Measurements from ENCODE around the gene KIAA2012. TPM values are rescaled to one million over a fixed set of nuclear protein-coding genes. Genes with fewer than 3 reads are reported as not detected.

KIAA2012 gene
- total and polyA plus RNA-seq, 2 of the 4 experiments (the other 2 are of a cell fraction): under 0.01 to 0.09 TPM

DNA sequence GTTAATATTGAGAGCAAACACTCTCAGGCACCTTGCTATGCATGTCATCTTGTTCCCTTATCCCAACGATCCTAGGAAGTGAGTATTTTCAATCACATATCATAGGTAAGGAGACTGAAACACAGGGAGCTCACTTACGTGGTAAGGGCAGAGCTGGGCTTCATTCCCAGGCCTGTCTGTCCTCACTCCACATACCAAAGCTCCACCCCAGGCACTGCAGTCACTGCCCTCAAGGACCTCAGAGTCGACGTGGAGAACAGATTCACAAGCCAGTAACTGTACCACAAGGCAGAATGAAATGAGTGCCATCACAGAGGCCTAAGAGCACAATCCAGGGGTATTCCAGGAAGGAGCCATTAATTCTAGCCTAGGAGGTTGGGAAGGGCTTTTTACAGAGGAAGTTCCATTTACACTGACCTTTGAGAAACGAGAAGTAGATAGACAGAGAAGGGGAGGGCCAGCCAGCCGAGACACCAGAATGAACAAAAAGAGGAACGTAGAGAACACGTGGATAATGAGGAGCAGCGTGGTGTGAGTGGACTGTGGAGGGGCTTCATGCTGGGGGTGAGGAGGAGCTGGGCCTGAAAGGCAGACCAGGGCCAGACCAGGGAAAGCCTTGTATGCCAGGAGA, 48.6 kb downstream of the KIAA2012 start:
- Histone ChIP-seq H3K56ac (ENCODE audit: extremely low read depth, insufficient read depth, low read length) (no peak overlapping the region), H3K9ac (ENCODE audit: low read depth, low read length) (no peak overlapping the region), H4K91ac (ENCODE audit: insufficient read depth, low read depth, low read length) (peak overlapping the region; percentile 70), H3K4me3 (ENCODE audit: insufficient read depth, low read depth, low read length) (no peak overlapping the region), H3K4me1 (ENCODE audit: control insufficient read depth, insufficient read depth, low read length) (peaks cover 15% of the 10 kb centered on the region), H4K5ac (ENCODE audit: low read depth, low read length) (peak overlapping the region; percentile 64), H3K18ac (ENCODE audit: low read depth, low read length) (peak overlapping the region; percentile 48), H2BK15ac (ENCODE audit: low read depth, low read length) (peak overlapping the region; percentile 10; the same call in 1 of the 3 replicates), H2AK5ac (ENCODE audit: low read depth, low read length) (peak overlapping the region; percentile 94; the same call in 1 of the 2 replicates), H3K4me2 (ENCODE audit: low read depth, low read length) (no peak overlapping the region), H4K8ac (ENCODE audit: low read depth in 2 of 2, low read length in 2 of 2) (peak overlapping the region; percentile 29 to 51; a peak in 2 of 4 replicates), H3K36me3 (ENCODE audit: control insufficient read depth, insufficient read depth, low read length) (no peaks in the 10 kb centered on the region), H4K20me1 (ENCODE audit: insufficient read depth, low read length) (no peaks in the 10 kb centered on the region), H2AFZ (replicated peaks; ENCODE audit: low read length, poor library complexity) (peak overlapping the region; percentile 11), H2AK9ac (replicated peaks; ENCODE audit: low read depth, low read length, poor library complexity) (peak overlapping the region; percentile 4), H3K27ac (ENCODE audit: insufficient read depth, low read length) (no peak overlapping the region), H2BK20ac (ENCODE audit: low read depth, low read length) (peak overlapping the region; percentile 63), H3K9me1 (ENCODE audit: insufficient read depth, low read length) (peaks cover 17% of the 10 kb centered on the region), H3K9me3 (ENCODE audit: control insufficient read depth, insufficient read depth, low read length) (peaks cover 4% of the 10 kb centered on the region), H2BK120ac (ENCODE audit: low read depth, low read length) (peak overlapping the region; percentile 65), H3K14ac (replicated peaks; ENCODE audit: low read depth, low read length) (peak overlapping the region; percentile 29; the same call in 1 of the 2 replicates), H3K23ac (ENCODE audit: low read depth, low read length) (no peak overlapping the region), H3K4ac (ENCODE audit: low read depth, low read length) (peak overlapping the region; percentile 68), H3K79me1 (ENCODE audit: low read depth in 1 of 2, low read length in 2 of 2) (no peaks in the 10 kb centered on the region; a peak in 1 of 4 replicates), H2BK5ac (ENCODE audit: low read depth, low read length, poor library complexity, severe bottlenecking) (peak overlapping the region; percentile 28), H3K27me3 (ENCODE audit: control insufficient read depth, insufficient read depth, low read length) (no peaks in the 10 kb centered on the region)
- DNase-seq: no peak
- TF ChIP-seq RAD21 (IDR thresholded peaks at IDR 0.05; ENCODE audit: low read length) (no peak), NFE2L2 (IDR thresholded peaks at IDR 0.05; ENCODE audit: low read depth, low read length) (no peak), CEBPB (IDR thresholded peaks at IDR 0.05; ENCODE audit: low read depth, low read length) (no peak), CHD1 (IDR thresholded peaks at IDR 0.05; ENCODE audit: low read depth, low read length) (no peak)
- no TSS peak for BruUV-seq (replicated peaks)
- ChIA-PET POLR2A (ENCODE audit: unreplicated experiment) (no interaction called here), CTCF (no interaction called here)
- 94% methylated on average over 5 of the region's 9 CpGs; no CpG with 5 or more reads in 1 of the 2 experiments for WGBS, 2 experiments (ENCODE audit: extremely low coverage in 2 of 2, insufficient read length in 1 of 2)
- no peak for ATAC-seq (ENCODE audit: low read depth)
- in situ Hi-C loops (cut with MboI; ENCODE audit: low sequenced_read_pairs) (no loop called here), intact Hi-C loops (cut with micrococcal nuclease) (no loop called here), dilution Hi-C loops (cut with HindIII; ENCODE audit: low sequenced_read_pairs, unreplicated experiment) (no loop called here)

Data from IMR-90 (cell line).